Testis (tissue), 2 donors: ENCODE results near the gene ARF3.

Experiments used
- CTCF ChIP-seq, 3 experiments: fragments of 450-650 bp in 2 of 3; fragments of 200-600 bp in 1 of 3; sonication (generic) in 1 of 3; IDR thresholded peaks; one replicate each; pipeline ENCODE4 v1.5.1; 2016 to 2019; ENCODE audit warnings: antibody characterized with exemption in 3 of 3, mild to moderate bottlenecking in 2 of 3, moderate library complexity in 1 of 3
- POLR2A ChIP-seq: fragments of 450-650 bp; IDR thresholded peaks from one replicate; pipeline ENCODE4 v1.6.1; 2017; ENCODE audit warnings: antibody characterized with exemption, mild to moderate bottlenecking, moderate library complexity

DNA sequence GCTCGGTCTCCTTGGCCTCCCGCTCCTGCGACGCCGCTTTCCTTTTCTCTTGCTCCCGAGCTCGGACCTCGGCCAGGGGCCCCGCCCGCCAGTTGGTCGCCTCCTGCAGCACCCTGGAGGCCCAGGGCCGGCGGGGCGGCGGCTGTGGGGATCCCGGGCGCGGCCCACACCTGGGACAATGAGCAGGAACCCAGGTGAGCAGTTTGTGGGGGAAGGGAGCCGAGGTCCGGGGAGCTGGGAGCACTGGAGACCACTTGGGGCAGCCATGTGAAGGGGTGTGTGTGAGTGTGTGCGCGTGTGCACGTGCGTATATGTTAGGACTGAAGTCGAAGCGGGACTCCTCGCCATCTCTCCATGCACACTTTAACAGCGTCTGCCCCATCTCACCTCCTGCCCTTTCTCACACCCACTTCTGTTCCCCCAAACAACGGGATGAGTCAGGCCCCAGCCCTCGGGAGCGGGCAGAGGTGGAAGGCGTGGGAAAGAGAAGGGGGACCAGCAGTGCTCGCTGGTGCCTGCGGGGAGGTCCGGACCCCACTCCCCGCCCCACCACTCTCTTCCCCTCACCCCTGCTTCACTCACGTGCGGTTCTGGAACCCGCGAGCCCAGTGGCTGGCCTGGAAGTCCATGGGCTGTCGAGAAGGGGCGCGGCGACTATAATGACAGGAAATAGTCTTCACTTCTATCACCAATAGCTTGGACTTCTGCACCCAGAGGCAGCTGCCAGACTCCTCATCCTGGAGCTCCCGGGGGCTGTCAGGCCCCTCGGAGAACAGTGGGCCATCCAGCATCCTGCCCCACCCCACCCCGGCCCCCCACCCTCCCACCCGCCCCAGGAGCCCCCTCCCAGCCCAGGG, 41.4 kb upstream of the ARF3 start:
- TF ChIP-seq CTCF (IDR thresholded peaks at IDR 0.05) = no peak
- TF ChIP-seq POLR2A = no peak
